ENCODE measurements around the gene GSG1L2. TPM values are rescaled to one million over a fixed set of nuclear protein-coding genes. Genes with fewer than 3 reads are reported as not detected.

The GSG1L2 gene
- total and polyA plus RNA-seq, 2 donors from 2014 or later = not detected

GRCh38 chr17:9839433-9839832 lies 17.6 kb upstream of the GSG1L2 start:
- intact Hi-C loops (cut with DNase I) = no loop called here
- Histone ChIP-seq H3K9me3 (ENCODE audit: control insufficient read depth in 2 of 3, insufficient read depth in 1 of 3, low read length in 3 of 3) (no peaks in the 10 kb centered on the region), H3K27me3 (ENCODE audit: control insufficient read depth, insufficient read depth, low read length) (no peaks in the 10 kb centered on the region), H3K9ac (ENCODE audit: low read length in 3 of 3) (no peak overlapping the region), H3K27ac (ENCODE audit: low read depth in 2 of 2, low read length in 2 of 2) (no peak overlapping the region), H3K4me3 (ENCODE audit: low read length in 3 of 3) (no peak overlapping the region), H3K36me3 (ENCODE audit: control insufficient read depth in 2 of 3, insufficient read depth in 3 of 3, low read length in 3 of 3) (no peaks in the 10 kb centered on the region), H3K4me1 (ENCODE audit: control insufficient read depth in 2 of 3, insufficient read depth in 2 of 3, low read depth in 1 of 3, low read length in 3 of 3) (no peaks in the 10 kb centered on the region)
- TF ChIP-seq, protein P1, sequence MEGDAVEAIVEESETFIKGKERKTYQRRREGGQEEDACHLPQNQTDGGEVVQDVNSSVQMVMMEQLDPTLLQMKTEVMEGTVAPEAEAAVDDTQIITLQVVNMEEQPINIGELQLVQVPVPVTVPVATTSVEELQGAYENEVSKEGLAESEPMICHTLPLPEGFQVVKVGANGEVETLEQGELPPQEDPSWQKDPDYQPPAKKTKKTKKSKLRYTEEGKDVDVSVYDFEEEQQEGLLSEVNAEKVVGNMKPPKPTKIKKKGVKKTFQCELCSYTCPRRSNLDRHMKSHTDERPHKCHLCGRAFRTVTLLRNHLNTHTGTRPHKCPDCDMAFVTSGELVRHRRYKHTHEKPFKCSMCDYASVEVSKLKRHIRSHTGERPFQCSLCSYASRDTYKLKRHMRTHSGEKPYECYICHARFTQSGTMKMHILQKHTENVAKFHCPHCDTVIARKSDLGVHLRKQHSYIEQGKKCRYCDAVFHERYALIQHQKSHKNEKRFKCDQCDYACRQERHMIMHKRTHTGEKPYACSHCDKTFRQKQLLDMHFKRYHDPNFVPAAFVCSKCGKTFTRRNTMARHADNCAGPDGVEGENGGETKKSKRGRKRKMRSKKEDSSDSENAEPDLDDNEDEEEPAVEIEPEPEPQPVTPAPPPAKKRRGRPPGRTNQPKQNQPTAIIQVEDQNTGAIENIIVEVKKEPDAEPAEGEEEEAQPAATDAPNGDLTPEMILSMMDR (IDR thresholded peaks at IDR 0.05; ENCODE audit: borderline replicate concordance, extremely low read depth, insufficient read depth) = no peak
- FAIRE-seq (no peak), DNase-seq (no peak)

DNA sequence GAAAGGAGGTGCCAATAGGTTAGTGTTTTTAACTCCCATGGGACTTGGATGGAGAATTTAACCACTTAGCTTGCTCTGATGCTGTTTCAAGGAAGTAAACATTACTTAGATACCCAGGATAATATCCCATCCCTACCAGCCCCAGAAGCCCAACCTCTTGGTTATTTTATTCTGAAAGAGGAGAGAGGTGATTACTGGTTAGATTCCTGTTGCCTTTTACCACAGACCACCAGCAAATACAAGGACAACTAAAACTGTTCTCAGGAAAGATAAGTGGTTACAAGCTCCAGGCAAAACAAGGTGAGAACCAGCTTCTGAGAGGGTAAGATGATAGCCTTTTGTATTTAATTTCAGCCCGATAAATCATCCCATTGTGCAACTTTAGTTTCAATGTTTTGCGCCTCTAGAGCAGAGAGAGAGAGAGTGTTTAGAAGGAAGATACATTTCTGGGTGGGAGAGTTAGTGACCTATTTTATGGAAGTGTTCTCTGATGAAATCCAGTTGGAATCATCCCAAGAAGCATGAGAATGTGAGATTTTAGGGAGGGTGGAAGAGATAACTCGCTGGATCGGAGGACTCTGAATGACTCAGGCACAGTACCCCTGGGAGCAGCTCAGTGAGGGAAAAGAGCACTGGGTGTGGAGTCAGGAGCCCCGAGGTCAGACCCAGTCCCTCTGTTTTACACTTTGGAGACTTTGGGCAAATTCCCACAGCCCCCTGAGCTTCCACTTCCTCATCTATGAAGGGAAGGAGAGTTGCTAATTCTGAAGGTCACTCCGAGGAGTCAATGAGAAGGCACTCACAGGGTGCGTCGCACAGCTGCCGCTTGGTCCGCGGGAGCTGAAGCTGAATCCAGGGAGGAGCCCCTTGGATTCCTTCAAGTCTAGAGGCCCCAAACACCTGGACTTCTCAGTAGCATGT lies 15.9 kb upstream of the GSG1L2 start:
- FAIRE-seq (no peak), DNase-seq (peak in 2 of 5 donors; percentile 41 to 71)
- H3K9me3 ChIP-seq (ENCODE audit: control insufficient read depth in 2 of 3, insufficient read depth in 1 of 3, low read length in 3 of 3) = no peaks in the 10 kb centered on the region
- no peaks in the 10 kb centered on the region for H3K27me3 ChIP-seq (ENCODE audit: control insufficient read depth, insufficient read depth, low read length)
- intact Hi-C loops (cut with DNase I) = no loop called here
- H3K4me3 ChIP-seq (ENCODE audit: low read length in 3 of 3) = no peak overlapping the region
- H3K9ac ChIP-seq (ENCODE audit: low read length in 3 of 3) = no peak overlapping the region
- no peaks in the 10 kb centered on the region for H3K36me3 ChIP-seq (ENCODE audit: control insufficient read depth in 2 of 3, insufficient read depth in 3 of 3, low read length in 3 of 3)
- H3K27ac ChIP-seq (ENCODE audit: low read depth in 2 of 2, low read length in 2 of 2) = no peak overlapping the region
- no peaks in the 10 kb centered on the region for H3K4me1 ChIP-seq (ENCODE audit: control insufficient read depth in 2 of 3, insufficient read depth in 2 of 3, low read depth in 1 of 3, low read length in 3 of 3)
- TF ChIP-seq, protein P1 (IDR thresholded peaks at IDR 0.05; ENCODE audit: borderline replicate concordance, extremely low read depth, insufficient read depth) = no peak

DNA sequence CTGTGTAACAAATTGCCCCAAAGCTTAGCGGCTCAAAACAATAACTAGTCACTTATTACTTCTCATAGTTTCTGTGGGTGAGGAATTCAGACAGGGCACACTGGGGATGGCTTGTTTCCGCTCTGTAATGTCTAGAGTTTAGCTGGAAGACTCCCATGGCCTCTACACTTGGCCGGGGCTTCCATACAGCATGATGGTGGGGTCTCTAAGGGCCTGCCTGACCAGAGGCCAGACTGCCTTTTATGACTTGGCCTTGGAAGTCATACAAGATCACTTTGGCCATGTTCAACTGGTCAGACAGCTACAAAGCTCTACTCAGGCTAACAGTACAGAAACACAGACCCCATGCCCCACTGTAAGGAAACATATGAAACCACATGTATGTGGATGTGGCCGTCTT lies 12.0 kb upstream of the GSG1L2 start:
- Histone ChIP-seq H3K9me3 (ENCODE audit: control insufficient read depth in 2 of 3, insufficient read depth in 1 of 3, low read length in 3 of 3) (no peaks in the 10 kb centered on the region), H3K27ac (ENCODE audit: low read depth in 2 of 2, low read length in 2 of 2) (no peak overlapping the region), H3K4me3 (ENCODE audit: low read length in 3 of 3) (no peak overlapping the region), H3K36me3 (ENCODE audit: control insufficient read depth in 2 of 3, insufficient read depth in 3 of 3, low read length in 3 of 3) (no peaks in the 10 kb centered on the region), H3K27me3 (ENCODE audit: control insufficient read depth, insufficient read depth, low read length) (no peaks in the 10 kb centered on the region), H3K9ac (ENCODE audit: low read length in 3 of 3) (no peak overlapping the region), H3K4me1 (ENCODE audit: control insufficient read depth in 2 of 3, insufficient read depth in 2 of 3, low read depth in 1 of 3, low read length in 3 of 3) (no peaks in the 10 kb centered on the region)
- FAIRE-seq (no peak), DNase-seq (no peak)
- TF ChIP-seq, protein P1 (IDR thresholded peaks at IDR 0.05; ENCODE audit: borderline replicate concordance, extremely low read depth, insufficient read depth) = no peak
- intact Hi-C loops (cut with DNase I) = no loop called here

All from kidney (tissue), 14 donors.